ENCODE data around the gene MED27. TPM values are rescaled to one million over a fixed set of nuclear protein-coding genes. Genes with fewer than 3 reads are reported as not detected.

Gene MED27
- total and polyA plus RNA-seq, 2 of the 8 experiments (the other 6 are each of a cell fraction or from before 2014, with no cell fraction given), result 29.9 to 56.5 TPM

GRCh38 chr9:131834721-131835120, 244.9 kb downstream of the MED27 start:
- H2BK20ac ChIP-seq (ENCODE audit: low read length), result no peak overlapping the region
- H2BK5ac ChIP-seq (ENCODE audit: low read depth, low read length), result no peak overlapping the region
- 89% methylated on average over 15 of the region's 15 CpGs; no CpG with 5 or more reads in 1 of the 2 experiments for WGBS, 2 experiments (ENCODE audit: extremely low coverage in 1 of 2, insufficient coverage in 1 of 2, insufficient read length in 1 of 2, insufficient replicate concordance in 2 of 2, low coverage in 1 of 2, low lambda C conversion rate in 2 of 2, missing lambda C conversion rate in 1 of 2)
- peaks cover 0 to 3% (median 0%) of the 10 kb centered on the region in 4 experiments; a peak in 2 of 7 replicates for H3K4me1 ChIP-seq (replicated peaks in 1 of 4; ENCODE audit: control insufficient read depth in 3 of 4, insufficient read depth in 4 of 4, low read length in 3 of 4)
- H3K79me2 ChIP-seq (ENCODE audit: control insufficient read depth in 1 of 2, insufficient read depth in 2 of 2, low read length in 2 of 2), result no peaks in the 10 kb centered on the region
- H4K91ac ChIP-seq (replicated peaks; ENCODE audit: insufficient read length, low read length), result no peak overlapping the region
- H3K4me3 ChIP-seq (ENCODE audit: extremely low read depth in 1 of 4, insufficient read depth in 2 of 4, low read depth in 3 of 4, low read length in 4 of 4), result no peak overlapping the region
- no peak overlapping the region for H2AK5ac ChIP-seq (ENCODE audit: low read depth, low read length)
- no peaks in the 10 kb centered on the region for H3K27me3 ChIP-seq (replicated peaks in 1 of 4; ENCODE audit: control insufficient read depth in 3 of 4, extremely low read depth in 1 of 4, insufficient read depth in 3 of 4, low read length in 3 of 4)
- H2BK15ac ChIP-seq (ENCODE audit: low read length), result no peak overlapping the region
- no peak overlapping the region for H4K5ac ChIP-seq (ENCODE audit: insufficient read length, low read depth, low read length)
- H4K8ac ChIP-seq (ENCODE audit: extremely low read depth, insufficient read depth, low read length), result no peak overlapping the region
- FAIRE-seq, result no peak
- H2AFZ ChIP-seq (ENCODE audit: low read length), result no peak overlapping the region
- POLR2A ChIA-PET (ENCODE audit: partially characterized antibody), result no interaction called here
- no peaks in the 10 kb centered on the region for H3K23me2 ChIP-seq (ENCODE audit: low read depth, low read length)
- H3K56ac ChIP-seq (replicated peaks; ENCODE audit: insufficient read length, low read depth, low read length), result no peak overlapping the region
- no peaks in the 10 kb centered on the region for H3K79me1 ChIP-seq (ENCODE audit: low read depth, low read length)
- no peak overlapping the region for H3K18ac ChIP-seq (ENCODE audit: extremely low read depth, low read length)
- no peak overlapping the region for H3K27ac ChIP-seq (ENCODE audit: low read depth, low read length)
- H3K36me3 ChIP-seq (ENCODE audit: control insufficient read depth in 2 of 4, insufficient read depth in 4 of 4, low read length in 3 of 4), result no peaks in the 10 kb centered on the region
- no peak overlapping the region for H2BK12ac ChIP-seq (ENCODE audit: low read depth, low read length)
- H3K23ac ChIP-seq (ENCODE audit: insufficient read length), result no peak overlapping the region
- H3K9me3 ChIP-seq (ENCODE audit: insufficient read depth in 2 of 2, low read depth in 1 of 2, low read length in 1 of 2), result peaks cover 0 to 6% of the 10 kb centered on the region in 2 experiments; a peak in 2 of 4 replicates
- H2BK120ac ChIP-seq (replicated peaks; ENCODE audit: low read depth, low read length), result no peak overlapping the region
- H4K20me1 ChIP-seq (replicated peaks in 1 of 2; ENCODE audit: control insufficient read depth in 1 of 2, insufficient read depth in 2 of 2, low read length in 2 of 2), result no peaks in the 10 kb centered on the region
- no peak overlapping the region for H3K14ac ChIP-seq (ENCODE audit: insufficient read length)
- no peak for DNase-seq (ENCODE audit: low read depth in 1 of 2, low spot score in 2 of 2)
- CTCF ChIA-PET (ENCODE audit: partially characterized antibody), result interaction anchor here (0.5 to 1.5 kb wide), 10 partner anchors 9 to 434 kb away, joined by 3 to 5 read pairs (median 3); no protein-coding TSS in a partner anchor
- no peak overlapping the region for H3K9ac ChIP-seq (replicated peaks in 1 of 4; ENCODE audit: extremely low read depth in 1 of 4, low read depth in 3 of 4, low read length in 3 of 4)
- H3K4ac ChIP-seq (replicated peaks; ENCODE audit: insufficient read length, low read depth, low read length), result no peak overlapping the region
- no peak overlapping the region for H3K4me2 ChIP-seq (ENCODE audit: insufficient read depth in 1 of 2, low read depth in 2 of 2, low read length in 2 of 2)
- TF ChIP-seq EZH2 (IDR thresholded peaks at IDR 0.05; ENCODE audit: low read depth, low read length, severe bottlenecking) (no peak), TBP (IDR thresholded peaks at IDR 0.05; ENCODE audit: low read depth, low read length) (no peak), SRF (IDR thresholded peaks at IDR 0.05; ENCODE audit: low read depth, low read length) (no peak), RXRA (IDR thresholded peaks at IDR 0.05; ENCODE audit: insufficient read depth, low read depth, low read length) (no peak), NANOG (IDR thresholded peaks at IDR 0.05; ENCODE audit: insufficient read depth, low read depth, low read length, poor library complexity, severe bottlenecking) (no peak), TAF1 (IDR thresholded peaks at IDR 0.05; ENCODE audit: low read depth, low read length) (no peak), BACH1 (IDR thresholded peaks at IDR 0.05; ENCODE audit: low read length) (no peak), CTCF (IDR thresholded peaks at IDR 0.05; ENCODE audit: control extremely low read depth in 1 of 3, insufficient read depth in 1 of 3, low read depth in 1 of 3, low read length in 3 of 3) (no peak)
- TF ChIP-seq, protein P1, sequence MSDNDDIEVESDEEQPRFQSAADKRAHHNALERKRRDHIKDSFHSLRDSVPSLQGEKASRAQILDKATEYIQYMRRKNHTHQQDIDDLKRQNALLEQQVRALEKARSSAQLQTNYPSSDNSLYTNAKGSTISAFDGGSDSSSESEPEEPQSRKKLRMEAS (IDR thresholded peaks at IDR 0.05), result no peak
- TF ChIP-seq, protein P2, sequence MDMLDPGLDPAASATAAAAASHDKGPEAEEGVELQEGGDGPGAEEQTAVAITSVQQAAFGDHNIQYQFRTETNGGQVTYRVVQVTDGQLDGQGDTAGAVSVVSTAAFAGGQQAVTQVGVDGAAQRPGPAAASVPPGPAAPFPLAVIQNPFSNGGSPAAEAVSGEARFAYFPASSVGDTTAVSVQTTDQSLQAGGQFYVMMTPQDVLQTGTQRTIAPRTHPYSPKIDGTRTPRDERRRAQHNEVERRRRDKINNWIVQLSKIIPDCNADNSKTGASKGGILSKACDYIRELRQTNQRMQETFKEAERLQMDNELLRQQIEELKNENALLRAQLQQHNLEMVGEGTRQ (IDR thresholded peaks at IDR 0.05; ENCODE audit: low read length), result no peak
